Stimulated activated CD4-positive, alpha-beta T cell treated with anti-CD3 and anti-CD28 coated beads, TNF-alpha, amount 100 ng/mL, for 24 hours (primary cell): ENCODE measurements around the gene TMEM255B.

Experiments
- DNase-seq, 3 experiments: peaks; one replicate each; pipeline ENCODE4 v3.0.0-alpha.2; 2020; ENCODE audit warnings: low read depth in 3 of 3

The TMEM255B gene

DNA sequence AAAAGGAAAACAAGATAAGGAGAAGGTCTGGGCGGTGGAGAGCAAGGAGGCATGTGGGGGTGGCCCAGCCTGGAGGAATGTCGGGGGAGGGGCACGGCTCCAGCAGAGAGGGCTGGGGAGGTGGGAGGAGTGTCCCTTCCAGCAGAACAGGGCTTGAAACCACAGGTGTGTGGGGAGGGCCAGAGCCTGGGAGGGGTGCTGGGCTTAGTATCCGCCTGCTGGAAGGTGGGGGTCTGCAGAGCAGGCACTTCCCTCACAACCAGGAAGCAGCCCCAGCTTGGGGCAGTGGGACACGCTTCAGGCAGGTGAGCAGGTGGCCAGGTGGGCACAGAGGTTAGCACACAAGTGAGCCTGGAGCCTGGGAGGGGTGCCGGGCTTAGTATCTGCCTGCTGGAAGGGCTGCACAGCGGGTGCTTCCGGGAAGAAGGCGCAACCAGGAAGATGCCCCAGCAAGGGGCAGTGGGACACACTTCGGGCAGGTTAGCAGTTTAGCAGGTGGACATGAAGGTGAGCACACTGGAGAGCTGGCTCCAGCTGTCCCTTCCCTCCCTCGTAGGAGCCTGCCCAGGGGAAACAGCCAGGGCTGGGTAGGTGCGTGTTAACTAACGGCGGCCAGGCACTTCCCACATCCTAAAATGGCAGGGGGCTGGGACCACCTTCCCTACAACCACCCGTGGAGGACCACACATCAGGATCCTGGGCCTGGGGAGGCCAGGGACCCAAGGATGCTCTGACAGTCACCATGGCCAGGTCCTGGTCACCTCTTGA lies 101.8 kb downstream of the TMEM255B start:
- DNase-seq = no peak

- DNase-seq = no peak
Observed at GRCh38 chr13:113861433-113862030, 102.5 kb downstream of the TMEM255B start.

DNA sequence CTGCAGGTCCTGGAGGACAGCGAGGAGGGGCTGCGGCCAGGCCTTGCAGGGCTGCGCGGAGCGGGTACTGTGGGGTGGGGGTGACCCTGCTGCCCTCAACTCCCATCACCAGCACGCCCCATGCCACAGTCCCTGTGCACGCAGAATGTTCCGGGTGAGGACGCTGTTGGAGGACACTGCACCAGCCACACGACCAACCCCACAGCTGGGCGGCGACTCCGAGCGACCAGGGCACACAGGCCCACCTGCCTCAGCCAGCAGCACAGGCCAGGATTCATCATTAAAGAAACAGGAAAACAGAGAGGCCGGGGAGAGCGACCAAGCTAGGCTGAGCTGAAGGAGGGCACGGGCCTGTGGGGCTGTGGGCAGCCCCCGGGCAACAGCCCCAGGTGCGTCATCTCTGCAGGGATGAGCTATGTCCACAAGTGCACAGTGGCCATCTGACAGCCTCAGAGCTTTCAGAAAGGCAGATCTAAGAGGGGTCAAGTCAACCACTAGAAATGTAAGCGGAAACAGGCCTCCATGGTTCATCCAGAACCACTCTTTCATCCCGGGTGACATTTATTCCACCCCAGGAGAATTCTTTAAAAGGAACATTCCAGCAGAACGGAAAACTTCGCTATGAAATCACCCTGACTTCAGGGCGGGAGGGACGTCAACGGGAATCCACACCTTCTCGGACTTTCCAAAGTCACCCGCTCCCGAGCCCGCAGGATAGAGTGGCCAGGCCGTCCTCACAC lies 103.3 kb downstream of the TMEM255B start:
- DNase-seq = no peak

DNA sequence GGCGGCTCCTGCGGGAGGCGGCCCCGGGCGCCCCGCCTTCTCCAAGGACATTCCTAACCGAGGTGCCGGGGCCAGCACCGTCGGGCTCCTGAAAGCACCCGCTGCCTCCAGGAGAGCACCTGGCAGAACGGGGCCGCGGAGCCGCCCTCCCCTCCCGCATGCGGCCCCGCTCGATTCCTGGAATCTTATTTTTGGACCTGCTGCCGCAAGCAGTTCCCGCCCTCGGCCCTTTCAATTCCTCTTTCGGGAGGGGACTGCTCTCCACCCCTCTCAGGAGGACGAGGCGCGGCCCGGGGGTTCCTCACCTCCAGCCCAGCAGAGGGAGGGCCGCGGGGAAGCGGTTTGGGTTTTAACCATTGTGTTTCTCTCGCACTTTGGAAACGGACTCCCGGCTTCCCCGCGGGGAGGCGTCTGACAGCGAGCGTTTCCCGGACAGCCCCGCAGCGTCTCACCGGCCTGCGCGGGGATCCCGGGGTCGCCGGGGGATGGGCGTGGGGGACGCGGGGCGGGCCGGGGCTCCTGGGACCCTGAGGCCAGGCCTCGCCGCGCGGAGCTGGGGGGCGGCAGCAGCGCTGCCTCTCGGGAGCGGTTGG lies 104.0 kb downstream of the TMEM255B start:
- no peak for DNase-seq

GRCh38 chr13:113863524-113864272 lies 104.7 kb downstream of the TMEM255B start, which contains the start of gene GAS6:
TSS of gene GAS6 (minus strand) at chr13:113864076. CDS start at chr13:113863920, 156 bp downstream.
- DNase-seq = no peak

- no peak for DNase-seq
Observed at GRCh38 chr13:113864273-113864890, 105.4 kb downstream of the TMEM255B start.

DNA sequence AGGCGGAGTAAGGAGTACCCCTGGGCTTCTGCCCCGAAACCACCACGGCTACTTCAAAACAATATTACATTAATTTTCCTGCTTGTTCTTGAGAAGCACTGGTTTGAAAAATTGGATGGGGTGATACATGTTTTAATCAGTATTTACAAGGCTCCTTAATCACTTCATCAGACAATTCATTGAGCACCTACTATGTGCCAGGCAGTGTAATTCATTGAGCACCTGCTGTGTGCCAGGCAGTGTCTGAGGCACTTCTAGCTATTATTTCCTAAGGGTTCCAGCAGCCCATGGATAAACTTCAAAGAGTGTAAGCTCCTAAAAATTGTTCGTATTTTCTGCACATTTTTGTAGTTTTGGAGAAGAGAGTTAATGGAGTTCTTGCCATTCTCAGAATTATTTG lies 106.4 kb downstream of the TMEM255B start:
- DNase-seq = no peak
